PC-9 (cell line): Measurements from ENCODE around the gene LMO7. TPM values are rescaled to one million over a fixed set of nuclear protein-coding genes. Genes with fewer than 3 reads are reported as not detected.

ENCODE experiments used
- BruUV-seq: library from RNA; stranded (reverse); fragments of 400-500 nt; replicated peaks from 2 replicates; lab custom pipeline; 2021; lab: Mats Ljungman, UMichigan
- CTCF ChIA-PET: fragments of 300-600 bp; sonication (Branson Sonifier 250); formaldehyde crosslinking; loops from one replicate; lab custom pipeline; 2022; ENCODE audit warnings: antibody characterized with exemption; lab: Charles Lee
- POLR2A ChIA-PET: fragments of 300-600 bp; sonication (Branson Sonifier 250); formaldehyde crosslinking; loops from one replicate; lab custom pipeline; 2022; ENCODE audit warnings: antibody characterized with exemption; ENCODE audit not compliant: unreplicated experiment; lab: Charles Lee
- DNase-seq, 2 experiments: peaks; one replicate each; pipeline versions ENCODE4 v3.0.0 to v3.0.0-alpha.2; 2015 to 2022; ENCODE audit warnings: mixed read lengths in 1 of 2
- H2AFZ ChIP-seq: fragments of 200-600 bp; sonication (generic); 2 replicates; pipeline ENCODE4 v1.8.1; 2017; ENCODE audit warnings: antibody characterized with exemption
- H3F3A ChIP-seq: fragments of 200-600 bp; sonication (generic); 2 replicates; pipeline ENCODE4 v1.8.1; 2017; ENCODE audit warnings: antibody characterized with exemption, mild to moderate bottlenecking, low read depth; ENCODE audit not compliant: insufficient read depth
- H3K27ac ChIP-seq: fragments of 200-600 bp; sonication (generic); 2 replicates; pipeline ENCODE4 v1.6.1; 2016; ENCODE audit warnings: mixed run types
- H3K27me3 ChIP-seq: fragments of 200-600 bp; sonication (generic); 2 replicates; pipeline ENCODE4 v1.6.1; 2016; ENCODE audit warnings: low read depth, mixed run types; ENCODE audit not compliant: insufficient read depth
- H3K36me3 ChIP-seq: fragments of 200-600 bp; sonication (generic); 2 replicates; pipeline ENCODE4 v1.6.1; 2016; ENCODE audit warnings: low read depth, mixed run types
- H3K4me1 ChIP-seq: fragments of 200-600 bp; sonication (generic); replicated peaks from 2 replicates; pipeline ENCODE4 v1.6.1; 2016; ENCODE audit warnings: mixed run types; ENCODE audit not compliant: insufficient read depth
- H3K4me2 ChIP-seq: fragments of 200-600 bp; sonication (generic); 2 replicates; pipeline ENCODE4 v1.6.1; 2017; ENCODE audit warnings: mixed run types
- H3K4me3 ChIP-seq: fragments of 200-600 bp; sonication (generic); 2 replicates; pipeline ENCODE4 v1.6.1; 2016; ENCODE audit warnings: mixed run types
- H3K79me2 ChIP-seq: fragments of 200-600 bp; sonication (generic); 2 replicates; pipeline ENCODE4 v1.6.1; 2017; ENCODE audit warnings: low read depth, mixed run types
- H3K9me2 ChIP-seq: fragments of 200-600 bp; sonication (generic); 2 replicates; pipeline ENCODE4 v1.8.1; 2017; ENCODE audit warnings: mild to moderate bottlenecking; ENCODE audit not compliant: insufficient read depth
- H3K9me3 ChIP-seq: fragments of 200-600 bp; sonication (generic); 2 replicates; pipeline ENCODE4 v1.8.1; 2016; ENCODE audit warnings: low read depth; ENCODE audit not compliant: insufficient read depth
- H4K20me1 ChIP-seq: fragments of 200-600 bp; sonication (generic); 2 replicates; pipeline ENCODE4 v1.8.1; 2017; ENCODE audit not compliant: insufficient read depth
- EZH2 ChIP-seq: fragments of 200-600 bp; sonication (generic); IDR thresholded peaks from 2 replicates; pipeline ENCODE4 v1.8.0; 2017; ENCODE audit warnings: antibody characterized with exemption, low read depth
- intact Hi-C: fragments of 100-400 bp; cut with micrococcal nuclease; formaldehyde crosslinking; loops from one replicate; pipeline ENCODE4 v1.10.0; 2022; ENCODE audit not compliant: unreplicated experiment
- total RNA-seq: library from RNA; stranded (reverse); gene quantifications from 2 replicates; pipeline ENCODE4 v1.2.3, GENCODE V29; 2021
- TF ChIP-seq, protein P1 (sequence below): fragments of 200-600 bp; sonication (generic); conservative IDR thresholded peaks from 2 replicates; pipeline ENCODE4 v1.6.1; 2017; ENCODE audit warnings: mixed run types, antibody characterized with exemption, mild to moderate bottlenecking, moderate library complexity

LMO7 gene
- total RNA-seq, 1 experiment from 2014 or later, result 93.0 TPM

- POLR2A ChIA-PET, result interaction anchor here (0.6 kb wide), 1 partner anchor 116 kb away, joined by 3 read pairs; no protein-coding TSS in a partner anchor
- 0 out of 2 replicates have a peak overlapping the region, but pooled peaks have one; percentile 9 for H3K4me2 ChIP-seq
- no peaks in the 10 kb centered on the region for H3K4me1 ChIP-seq
- TF ChIP-seq, protein P1, sequence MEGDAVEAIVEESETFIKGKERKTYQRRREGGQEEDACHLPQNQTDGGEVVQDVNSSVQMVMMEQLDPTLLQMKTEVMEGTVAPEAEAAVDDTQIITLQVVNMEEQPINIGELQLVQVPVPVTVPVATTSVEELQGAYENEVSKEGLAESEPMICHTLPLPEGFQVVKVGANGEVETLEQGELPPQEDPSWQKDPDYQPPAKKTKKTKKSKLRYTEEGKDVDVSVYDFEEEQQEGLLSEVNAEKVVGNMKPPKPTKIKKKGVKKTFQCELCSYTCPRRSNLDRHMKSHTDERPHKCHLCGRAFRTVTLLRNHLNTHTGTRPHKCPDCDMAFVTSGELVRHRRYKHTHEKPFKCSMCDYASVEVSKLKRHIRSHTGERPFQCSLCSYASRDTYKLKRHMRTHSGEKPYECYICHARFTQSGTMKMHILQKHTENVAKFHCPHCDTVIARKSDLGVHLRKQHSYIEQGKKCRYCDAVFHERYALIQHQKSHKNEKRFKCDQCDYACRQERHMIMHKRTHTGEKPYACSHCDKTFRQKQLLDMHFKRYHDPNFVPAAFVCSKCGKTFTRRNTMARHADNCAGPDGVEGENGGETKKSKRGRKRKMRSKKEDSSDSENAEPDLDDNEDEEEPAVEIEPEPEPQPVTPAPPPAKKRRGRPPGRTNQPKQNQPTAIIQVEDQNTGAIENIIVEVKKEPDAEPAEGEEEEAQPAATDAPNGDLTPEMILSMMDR, result peak; percentile 95
- TF ChIP-seq EZH2, result no peak
- H3K27me3 ChIP-seq, result no peaks in the 10 kb centered on the region
- no peak overlapping the region for H3K27ac ChIP-seq
- no peaks in the 10 kb centered on the region for H3F3A ChIP-seq
- no TSS peak for BruUV-seq
- H4K20me1 ChIP-seq, result no peaks in the 10 kb centered on the region
- H3K79me2 ChIP-seq, result no peaks in the 10 kb centered on the region
- H3K4me3 ChIP-seq, result no peak overlapping the region
- DNase-seq, result peak; percentile 47 to 48
- CTCF ChIA-PET, result interaction anchor here (0.6 to 0.7 kb wide), 2 partner anchors 1032 to 1103 kb away, joined by 6 to 7 read pairs; no protein-coding TSS in a partner anchor
- no peaks in the 10 kb centered on the region for H3K9me2 ChIP-seq
- H3K36me3 ChIP-seq, result no peaks in the 10 kb centered on the region
- no peaks in the 10 kb centered on the region for H3K9me3 ChIP-seq
- intact Hi-C loops, result loop anchor here (1.0 to 2.0 kb wide), 4 partner anchors 140 to 1126 kb away; no protein-coding TSS in a partner anchor
- H2AFZ ChIP-seq, result peak overlapping the region; percentile 63
These were observed 240.3 kb downstream of the LMO7 start for GRCh38 chr13:75876142-75877050.

DNA sequence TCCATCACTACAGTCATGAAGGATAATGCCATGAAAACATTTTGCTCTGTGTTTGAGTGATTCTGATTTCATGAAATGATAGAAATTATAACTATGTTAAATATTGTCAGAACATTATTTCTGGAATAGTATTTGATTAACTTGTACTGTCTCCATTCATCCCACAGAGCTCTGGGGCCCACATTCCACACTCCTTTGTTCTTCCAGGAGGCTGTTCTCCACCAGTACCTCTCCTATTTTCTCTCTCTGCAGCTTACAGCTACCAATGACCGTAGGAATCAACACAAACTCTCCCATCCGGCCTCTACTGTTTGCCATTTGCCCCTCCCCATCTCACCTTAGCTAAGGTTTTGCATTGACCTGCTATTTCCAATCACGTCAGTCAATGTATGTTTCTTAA is 240.9 kb downstream of the LMO7 start:
- Histone ChIP-seq H4K20me1 (no peaks in the 10 kb centered on the region), H3K4me1 (no peaks in the 10 kb centered on the region), H2AFZ (peak overlapping the region; percentile 33; the same call in 1 of the 2 replicates), H3F3A (no peaks in the 10 kb centered on the region), H3K9me3 (no peaks in the 10 kb centered on the region), H3K4me3 (no peak overlapping the region), H3K9me2 (no peaks in the 10 kb centered on the region), H3K36me3 (no peaks in the 10 kb centered on the region), H3K27me3 (no peaks in the 10 kb centered on the region), H3K27ac (no peak overlapping the region), H3K79me2 (no peaks in the 10 kb centered on the region), H3K4me2 (no peak overlapping the region)
- ChIA-PET CTCF (interaction anchor here (0.6 to 0.7 kb wide), 2 partner anchors 1032 to 1103 kb away, joined by 6 to 7 read pairs; no protein-coding TSS in a partner anchor), POLR2A (no interaction called here)
- TF ChIP-seq, protein P1, result no peak
- no peak for TF ChIP-seq EZH2
- intact Hi-C loops, result loop anchor here (2.0 kb wide), 2 partner anchors 140 to 1026 kb away; no protein-coding TSS in a partner anchor
- no peak for DNase-seq
- no TSS peak for BruUV-seq

GRCh38 chr13:75879656-75880055 is 243.5 kb downstream of the LMO7 start:
- Histone ChIP-seq H3K4me2 (no peak overlapping the region), H3K79me2 (no peaks in the 10 kb centered on the region), H4K20me1 (no peaks in the 10 kb centered on the region), H3K9me2 (no peaks in the 10 kb centered on the region), H3K27ac (no peak overlapping the region), H3K4me1 (no peaks in the 10 kb centered on the region), H3F3A (no peaks in the 10 kb centered on the region), H3K4me3 (no peak overlapping the region), H2AFZ (no peak overlapping the region), H3K36me3 (no peaks in the 10 kb centered on the region), H3K27me3 (no peaks in the 10 kb centered on the region), H3K9me3 (no peaks in the 10 kb centered on the region)
- DNase-seq, result no peak
- no TSS peak for BruUV-seq
- CTCF ChIA-PET, result no interaction called here
- intact Hi-C loops, result no loop called here
- TF ChIP-seq, protein P1, result no peak
- no peak for TF ChIP-seq EZH2
- POLR2A ChIA-PET, result no interaction called here
